ENCODE data around the gene BCL2L12. TPM values are rescaled to one million over a fixed set of nuclear protein-coding genes. Genes with fewer than 3 reads are reported as not detected.

Gene BCL2L12
- total RNA-seq, 6 donors from 2014 or later, result 4.2 to 21.3 (median 14.1) TPM

GRCh38 chr19:49687566-49688316 is 22.0 kb downstream of the BCL2L12 start:
- Histone ChIP-seq H3K27ac (peak overlapping the region; percentile 60 to 80 (median 77)), H3K4me3 (peak overlapping the region in 3 of 4 donors; percentile 44 to 55 (median 51)), H3K27me3 (peaks cover 0 to 12% (median 1%) of the 10 kb centered on the region in 4 donors), H3K4me1 (peaks cover 32 to 53% (median 43%) of the 10 kb centered on the region in 4 donors), H3K36me3 (peaks cover 0 to 44% (median 37%) of the 10 kb centered on the region in 4 donors), H3K9me3 (no peaks in the 10 kb centered on the region)
- peak in 1 of 2 donors; percentile 69 for DNase-seq
- no peak for ATAC-seq (ENCODE audit: low FRiP score in 2 of 2)
- no peak for TF ChIP-seq POLR2A (IDR thresholded peaks at IDR 0.05)
- 28 to 62% methylated on average over 7 to 17 of the region's 26 CpGs for WGBS, 2 donors

GRCh38 chr19:49688531-49689132 is 22.9 kb downstream of the BCL2L12 start:
- Histone ChIP-seq H3K4me3 (peak overlapping the region in 3 of 4 donors; percentile 44 to 55 (median 51)), H3K27ac (peak overlapping the region; percentile 46 to 80 (median 77)), H3K4me1 (peaks cover 32 to 53% (median 43%) of the 10 kb centered on the region in 4 donors), H3K9me3 (no peaks in the 10 kb centered on the region), H3K36me3 (peaks cover 0 to 38% (median 32%) of the 10 kb centered on the region in 4 donors), H3K27me3 (peaks cover 0 to 12% (median 1%) of the 10 kb centered on the region in 4 donors)
- ATAC-seq (ENCODE audit: low FRiP score in 2 of 2) (no peak), DNase-seq (no peak)
- TF ChIP-seq POLR2A (IDR thresholded peaks at IDR 0.05), result no peak
- TF ChIP-seq POLR2AphosphoS5 (IDR thresholded peaks at IDR 0.05), result peak in 1 of 2 donors; percentile 8
- TF ChIP-seq CTCF (IDR thresholded peaks at IDR 0.05), result no peak
- WGBS, 2 donors, result 59 to 60% methylated on average over 10 to 12 of the region's 12 CpGs

GRCh38 chr19:49689133-49690078 is 23.7 kb downstream of the BCL2L12 start, which contains the start of gene ADM5:
ADM5 (plus strand) TSS chr19:49689594; CDS start chr19:49689838, 244 bp downstream.
- peak; percentile 32 to 56 for ATAC-seq (ENCODE audit: low FRiP score in 2 of 2)

GRCh38 chr19:49690079-49690655 is 24.4 kb downstream of the BCL2L12 start:
- peak overlapping the region; percentile 3 to 80 (median 77) for H3K27ac ChIP-seq
- H3K36me3 ChIP-seq, result peaks cover 0 to 22% (median 17%) of the 10 kb centered on the region in 4 donors
- H3K9me3 ChIP-seq, result no peaks in the 10 kb centered on the region
- peak in 1 of 2 donors; percentile 3 for ATAC-seq (ENCODE audit: low FRiP score in 2 of 2)
- TF ChIP-seq CTCF (IDR thresholded peaks at IDR 0.05) (peak in 2 of 6 experiments; percentile 10 to 41), EP300 (IDR thresholded peaks at IDR 0.05) (no peak), POLR2AphosphoS5 (IDR thresholded peaks at IDR 0.05) (no peak), POLR2A (IDR thresholded peaks at IDR 0.05) (no peak)
- H3K27me3 ChIP-seq, result peaks cover 0 to 12% (median 1%) of the 10 kb centered on the region in 4 donors
- peaks cover 32 to 52% (median 41%) of the 10 kb centered on the region in 4 donors for H3K4me1 ChIP-seq
- WGBS, 2 donors, result 14 to 21% methylated on average over 21 to 35 of the region's 39 CpGs
- DNase-seq, result no peak
- peak overlapping the region; percentile 42 to 55 (median 48) for H3K4me3 ChIP-seq

More at GRCh38 chr19:49689133-49690078, 23.7 kb downstream of the BCL2L12 start, which contains the start of gene ADM5:
- 15 to 41% methylated on average over 19 to 53 of the region's 54 CpGs for WGBS, 2 donors
- Histone ChIP-seq H3K4me3 (peak within 1 kb of the TSS; percentile 42 to 55 (median 48)), H3K27me3 (peaks cover 0 to 12% (median 1%) of the 10 kb centered on the region in 4 donors), H3K9me3 (no peaks in the 10 kb centered on the region), H3K36me3 (peaks cover 0 to 30% (median 24%) of the 10 kb centered on the region in 4 donors), H3K4me1 (peaks cover 32 to 53% (median 43%) of the 10 kb centered on the region in 4 donors), H3K27ac (peak within 1 kb of the TSS; percentile 46 to 80 (median 77))
- peak; percentile 51 to 89 for DNase-seq
- TF ChIP-seq CTCF (IDR thresholded peaks at IDR 0.05), result peak in 5 of 6 experiments; percentile 47 to 58 (median 53)
- no peak for TF ChIP-seq POLR2AphosphoS5 (IDR thresholded peaks at IDR 0.05)
- no peak for TF ChIP-seq POLR2A (IDR thresholded peaks at IDR 0.05)
- no peak for TF ChIP-seq EP300 (IDR thresholded peaks at IDR 0.05)

Data from upper lobe of left lung (tissue), 6 donors.